KMS-11 (cell line): Measurements from ENCODE around the gene ZIK1.

Source experiments
- H2AFZ ChIP-seq: fragments of 200-600 bp; sonication (generic); 2 replicates; pipeline ENCODE4 v1.6.1; 2016; ENCODE audit warnings: antibody characterized with exemption, mixed run types, low read depth
- H3K27ac ChIP-seq: fragments of 200-600 bp; sonication (generic); 2 replicates; pipeline ENCODE4 v1.6.1; 2016; ENCODE audit warnings: mild to moderate bottlenecking, mixed run types
- H3K27me3 ChIP-seq: fragments of 200-600 bp; sonication (generic); 2 replicates; pipeline ENCODE4 v1.6.1; 2017; ENCODE audit warnings: mild to moderate bottlenecking, low read depth, mixed run types, moderate library complexity; ENCODE audit not compliant: insufficient read depth
- H3K36me3 ChIP-seq: fragments of 200-600 bp; sonication (generic); 2 replicates; pipeline ENCODE4 v1.6.1; 2017; ENCODE audit warnings: mild to moderate bottlenecking, mixed run types; ENCODE audit not compliant: insufficient read depth
- H3K4me1 ChIP-seq: fragments of 200-600 bp; sonication (generic); 2 replicates; pipeline ENCODE4 v1.6.1; 2016; ENCODE audit warnings: mild to moderate bottlenecking, low read depth, mixed run types; ENCODE audit not compliant: poor library complexity, severe bottlenecking
- H3K4me2 ChIP-seq: fragments of 200-600 bp; sonication (generic); 2 replicates; pipeline ENCODE4 v1.7.0; 2016; ENCODE audit warnings: mild to moderate bottlenecking, mixed run types
- H3K4me3 ChIP-seq: fragments of 200-600 bp; sonication (generic); IDR thresholded peaks from 2 replicates; pipeline ENCODE4 v1.6.1; 2017; ENCODE audit warnings: low read depth, low read length, mixed read lengths; ENCODE audit not compliant: insufficient read depth
- H3K79me2 ChIP-seq: fragments of 200-600 bp; sonication (generic); 2 replicates; pipeline ENCODE4 v1.6.1; 2016; ENCODE audit warnings: low read depth, mixed run types; ENCODE audit not compliant: insufficient read depth
- H3K9ac ChIP-seq: fragments of 200-600 bp; sonication (generic); 2 replicates; pipeline ENCODE4 v1.6.1; 2016; ENCODE audit warnings: mild to moderate bottlenecking, mixed run types
- H4K20me1 ChIP-seq: fragments of 200-600 bp; sonication (generic); 2 replicates; pipeline ENCODE4 v1.6.1; 2016; ENCODE audit warnings: mild to moderate bottlenecking, mixed run types; ENCODE audit not compliant: insufficient read depth
- CTCF ChIP-seq: fragments of 200-600 bp; sonication (generic); conservative IDR thresholded peaks from 2 replicates; pipeline ENCODE4 v1.6.1; 2017; ENCODE audit warnings: low read depth, mild to moderate bottlenecking, antibody characterized with exemption, low read length, moderate library complexity, mixed read lengths

ZIK1 gene

GRCh38 chr19:57560049-57560491 lies 23.9 kb upstream of the ZIK1 start:
- Histone ChIP-seq H3K9ac (no peak overlapping the region), H3K27ac (no peak overlapping the region), H3K4me2 (no peak overlapping the region), H3K79me2 (peaks cover 4% of the 10 kb centered on the region; the same call in 1 of the 2 replicates), H3K36me3 (no peaks in the 10 kb centered on the region), H3K27me3 (no peaks in the 10 kb centered on the region), H3K4me1 (no peaks in the 10 kb centered on the region), H2AFZ (peak overlapping the region; percentile 35; the same call in 1 of the 2 replicates), H4K20me1 (no peaks in the 10 kb centered on the region), H3K4me3 (no peak overlapping the region)
- TF ChIP-seq CTCF, result no peak

- Histone ChIP-seq H3K4me2 (no peak overlapping the region), H3K36me3 (no peaks in the 10 kb centered on the region), H3K27me3 (no peaks in the 10 kb centered on the region), H4K20me1 (no peaks in the 10 kb centered on the region), H3K9ac (no peak overlapping the region), H3K4me1 (no peaks in the 10 kb centered on the region), H2AFZ (no peak overlapping the region), H3K27ac (no peak overlapping the region), H3K4me3 (no peak overlapping the region), H3K79me2 (peaks cover 4% of the 10 kb centered on the region; the same call in 1 of the 2 replicates)
- no peak for TF ChIP-seq CTCF
These were observed 20.4 kb upstream of the ZIK1 start for GRCh38 chr19:57563547-57563946.

GRCh38 chr19:57566396-57567265 lies 17.3 kb upstream of the ZIK1 start:
- Histone ChIP-seq H3K4me3 (no peak overlapping the region), H3K27ac (no peak overlapping the region), H3K4me1 (no peaks in the 10 kb centered on the region), H3K36me3 (no peaks in the 10 kb centered on the region), H3K4me2 (no peak overlapping the region), H3K9ac (no peak overlapping the region), H2AFZ (no peak overlapping the region), H3K79me2 (no peaks in the 10 kb centered on the region), H3K27me3 (no peaks in the 10 kb centered on the region), H4K20me1 (no peaks in the 10 kb centered on the region)
- no peak for TF ChIP-seq CTCF

DNA sequence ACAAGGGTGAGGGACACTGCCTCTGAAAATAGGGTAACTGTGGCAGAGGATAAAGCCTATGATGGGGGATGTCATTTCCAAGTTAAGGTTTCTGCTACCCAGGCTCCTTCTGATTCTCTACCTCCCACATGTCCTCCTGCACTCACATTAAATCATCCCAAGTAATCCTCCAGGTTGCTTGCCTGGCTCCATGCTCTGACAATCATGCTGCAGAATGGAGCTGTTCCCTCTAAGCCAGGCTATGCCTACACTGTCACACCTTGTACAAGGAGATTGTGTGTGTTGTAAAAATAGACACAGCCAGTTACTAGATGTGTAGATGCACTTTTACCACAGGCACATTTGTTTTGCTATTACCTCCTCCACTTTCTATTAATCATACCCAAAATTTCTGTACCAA lies 13.2 kb upstream of the ZIK1 start:
- Histone ChIP-seq H2AFZ (no peak overlapping the region), H3K4me2 (no peak overlapping the region), H3K27ac (no peak overlapping the region), H3K27me3 (no peaks in the 10 kb centered on the region), H3K4me1 (no peaks in the 10 kb centered on the region), H3K79me2 (no peaks in the 10 kb centered on the region), H4K20me1 (no peaks in the 10 kb centered on the region), H3K4me3 (no peak overlapping the region), H3K9ac (no peak overlapping the region), H3K36me3 (peaks cover 19% of the 10 kb centered on the region; the same call in 1 of the 2 replicates)
- TF ChIP-seq CTCF, result no peak
